MG63 (cell line): ENCODE data around the gene MAN1A2. TPM values are rescaled to one million over a fixed set of nuclear protein-coding genes. Genes with fewer than 3 reads are reported as not detected.
"Not testable (repeated sequence)": the region's sequence is repeated elsewhere in the genome, so short reads cannot be mapped to it uniquely, and the experiment has no call there.

Experiments used
- DNase-seq: peaks from one replicate; pipeline ENCODE4 v3.0.0-alpha.2; 2020
- H3K27me3 ChIP-seq: fragments of 250-450 bp; sonication (Bioruptor Pico); 2 replicates; pipeline ENCODE4 v1.5.1; 2020; ENCODE audit warnings: mild to moderate bottlenecking, moderate library complexity
- H3K36me3 ChIP-seq: fragments of 250-450 bp; sonication (Bioruptor Pico); 2 replicates; pipeline ENCODE4 v1.5.1; 2020; ENCODE audit warnings: mild to moderate bottlenecking, moderate library complexity
- H3K4me3 ChIP-seq: fragments of 250-450 bp; sonication (Bioruptor Pico); 2 replicates; pipeline ENCODE4 v1.5.1; 2020; ENCODE audit warnings: mild to moderate bottlenecking, moderate library complexity
- H3K9me3 ChIP-seq: fragments of 250-450 bp; sonication (Bioruptor Pico); 2 replicates; pipeline ENCODE4 v1.5.1; 2020; ENCODE audit warnings: mild to moderate bottlenecking, moderate library complexity
- total RNA-seq: library from RNA; depleted of rRNA; stranded (reverse); fragments of >200 nt; shearing (Covaris generic); gene quantifications from 2 replicates; pipeline ENCODE4 v1.2.3, GENCODE V29; 2014; ENCODE audit warnings: low replicate concordance

The MAN1A2 gene
- total RNA-seq, 1 experiment from 2014 or later = 22.0 TPM

DNA sequence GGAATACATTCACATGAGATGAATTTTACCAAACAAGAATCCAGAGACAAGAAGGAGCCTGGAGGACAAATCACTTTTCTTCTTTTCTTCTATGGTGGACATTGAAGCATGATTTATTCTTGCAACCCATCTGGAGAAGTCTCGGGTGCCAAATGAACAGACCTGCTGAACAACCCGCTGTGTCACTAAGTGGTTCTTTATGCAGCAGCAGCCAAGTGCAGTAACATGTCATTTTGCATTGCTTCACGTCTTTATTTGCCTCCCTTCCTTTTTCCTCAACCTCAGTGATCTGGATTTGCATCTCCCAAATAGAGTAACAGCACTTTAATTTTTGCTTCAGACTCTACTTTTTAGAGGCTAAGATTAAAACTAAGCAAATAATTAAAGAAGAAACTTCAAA, 188.6 kb downstream of the MAN1A2 start:
- Histone ChIP-seq H3K4me3 (no peak overlapping the region), H3K27me3 (0 out of 2 replicates have a peak, but pooled peaks cover 2% of the 10 kb centered on the region), H3K36me3 (no peaks in the 10 kb centered on the region), H3K9me3 (no peaks in the 10 kb centered on the region)
- no peak for DNase-seq

DNA sequence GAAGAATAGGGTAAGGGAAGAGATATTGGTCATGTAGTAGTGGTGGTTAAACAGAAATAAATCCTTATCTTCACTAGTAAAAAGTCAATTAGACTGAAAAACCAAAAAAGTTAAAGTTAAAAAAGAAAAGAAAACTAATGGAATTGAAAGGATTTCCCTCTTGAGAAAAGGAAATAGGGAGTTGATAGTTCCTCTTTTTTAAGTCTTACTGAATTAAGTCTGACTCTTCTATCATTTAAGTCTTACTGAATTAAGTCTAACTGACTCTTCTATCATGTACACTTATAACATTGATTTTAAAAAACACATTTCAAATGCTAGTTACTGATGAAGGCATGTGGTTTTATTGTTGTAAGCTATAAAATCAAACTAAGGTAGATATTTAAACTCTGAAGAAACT, 189.1 kb downstream of the MAN1A2 start:
- Histone ChIP-seq H3K4me3 (no peak overlapping the region), H3K27me3 (0 out of 2 replicates have a peak, but pooled peaks cover 2% of the 10 kb centered on the region)
- no peak for DNase-seq

DNA sequence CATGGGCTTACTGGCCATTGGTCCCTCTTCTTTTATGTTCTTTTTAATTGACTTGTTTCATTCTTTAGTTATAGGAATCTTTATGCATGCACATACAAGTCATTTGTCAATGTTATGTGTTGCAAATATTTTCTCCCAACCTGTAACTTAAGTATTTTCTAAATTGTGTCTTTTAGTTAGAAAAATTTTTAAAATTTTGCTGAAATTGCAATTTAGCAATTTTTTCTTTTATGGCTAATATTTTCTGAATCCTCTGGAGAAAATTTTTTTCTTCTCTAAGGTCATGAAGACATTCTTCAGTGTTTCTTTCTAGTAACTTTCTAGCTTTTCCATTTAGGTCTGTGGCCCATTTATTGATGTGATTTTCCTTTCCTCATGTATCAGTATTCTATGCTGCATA, 189.7 kb downstream of the MAN1A2 start:
- Histone ChIP-seq H3K27me3 (0 out of 2 replicates have a peak, but pooled peaks cover 2% of the 10 kb centered on the region), H3K36me3 (no peaks in the 10 kb centered on the region), H3K9me3 (no peaks in the 10 kb centered on the region), H3K4me3 (no peak overlapping the region)
- DNase-seq = no peak

More for the DNA sequence above, 189.1 kb downstream of the MAN1A2 start:
- H3K9me3 ChIP-seq = no peaks in the 10 kb centered on the region
- no peaks in the 10 kb centered on the region for H3K36me3 ChIP-seq

DNA sequence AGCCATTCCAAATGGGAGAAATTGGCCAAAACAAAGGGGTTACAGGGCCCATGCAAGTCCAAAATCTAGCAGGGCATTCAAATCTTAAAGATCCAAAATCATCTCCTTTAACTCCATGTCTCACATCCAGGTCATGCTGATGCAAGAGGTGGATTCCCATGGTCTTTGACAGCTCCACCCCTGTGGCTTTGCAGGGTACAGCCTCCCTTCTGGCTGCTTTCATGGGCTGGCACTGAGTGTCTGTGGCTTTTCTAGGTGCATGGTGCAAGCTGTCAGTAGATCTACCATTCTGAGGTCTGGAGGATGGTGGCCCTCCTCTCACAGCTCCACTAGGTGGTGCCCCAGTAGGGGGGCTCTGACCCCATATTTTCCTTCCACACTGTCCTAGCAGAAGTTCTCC, 191.2 kb downstream of the MAN1A2 start:
- H3K9me3 ChIP-seq, H3K27me3 ChIP-seq, H3K4me3 ChIP-seq, DNase-seq, H3K36me3 ChIP-seq: not testable (repeated sequence)

DNA sequence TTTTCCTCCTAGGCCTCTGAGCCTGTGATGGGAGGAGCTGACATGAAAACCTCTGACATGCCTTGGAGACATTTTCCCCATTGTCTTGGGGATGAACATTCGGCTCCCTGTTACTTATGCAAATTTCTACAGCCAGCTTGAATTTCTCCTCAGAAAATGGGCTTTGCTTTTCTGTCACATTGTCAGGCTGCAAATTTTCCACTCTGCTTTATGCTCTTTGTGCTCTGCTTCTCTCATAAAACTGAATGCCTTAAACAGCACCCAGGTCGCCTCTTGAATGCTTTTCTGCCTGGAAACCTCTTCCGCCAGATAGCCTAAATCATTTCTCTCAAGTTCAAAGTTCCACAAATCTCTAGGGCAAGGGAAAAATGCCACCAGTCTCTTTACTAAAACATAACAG, 191.9 kb downstream of the MAN1A2 start:
- H3K4me3 ChIP-seq = no peak overlapping the region
- 0 out of 2 replicates have a peak, but pooled peaks cover 2% of the 10 kb centered on the region for H3K27me3 ChIP-seq
- no peak for DNase-seq
- H3K36me3 ChIP-seq = no peaks in the 10 kb centered on the region
- H3K9me3 ChIP-seq = no peaks in the 10 kb centered on the region

DNA sequence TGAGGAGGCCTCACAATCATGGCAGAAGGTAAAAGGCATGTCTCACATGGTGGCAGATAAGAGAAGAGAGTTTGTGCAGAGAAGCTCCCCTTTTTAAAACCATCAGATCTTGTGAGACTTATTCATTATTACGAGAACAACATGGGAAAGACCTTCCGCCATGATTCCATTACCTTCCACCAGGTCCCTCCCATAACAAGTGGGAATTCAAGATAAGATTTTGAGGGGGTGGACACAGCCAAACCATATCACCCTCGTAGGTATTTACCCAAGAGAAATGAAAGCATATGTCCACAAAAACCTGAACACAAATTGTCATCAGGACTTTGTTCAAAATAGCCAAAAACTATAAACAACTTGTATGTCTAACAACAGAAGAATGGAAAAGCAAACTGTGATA, 192.7 kb downstream of the MAN1A2 start:
- H3K27me3 ChIP-seq = 0 out of 2 replicates have a peak, but pooled peaks cover 2% of the 10 kb centered on the region
- H3K36me3 ChIP-seq = no peaks in the 10 kb centered on the region
- no peak overlapping the region for H3K4me3 ChIP-seq
- DNase-seq = no peak
- H3K9me3 ChIP-seq = no peaks in the 10 kb centered on the region

DNA sequence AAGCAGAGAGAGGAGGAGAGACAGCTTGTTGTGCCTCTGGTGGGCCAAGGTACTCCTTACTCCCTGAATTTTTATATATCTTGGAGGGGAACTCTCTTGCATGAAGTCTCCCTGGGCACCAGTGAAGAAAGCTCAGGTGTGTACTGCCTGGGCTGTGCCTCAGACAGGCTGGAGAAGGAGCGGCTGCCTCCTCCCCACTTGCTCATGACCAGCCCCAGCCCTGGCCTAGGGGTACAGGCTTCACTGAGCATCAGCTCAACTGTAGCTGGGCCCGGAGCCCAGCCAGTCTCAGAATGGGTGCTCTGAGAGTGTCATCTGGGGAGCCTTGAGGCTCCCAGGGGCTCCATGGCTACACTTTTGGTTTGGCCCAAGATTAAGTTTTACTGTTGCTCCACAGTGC, 193.8 kb downstream of the MAN1A2 start:
- Histone ChIP-seq H3K4me3 (no peak overlapping the region), H3K27me3 (0 out of 2 replicates have a peak, but pooled peaks cover under 1% of the 10 kb centered on the region), H3K36me3 (no peaks in the 10 kb centered on the region), H3K9me3 (no peaks in the 10 kb centered on the region)
- DNase-seq = no peak

DNA sequence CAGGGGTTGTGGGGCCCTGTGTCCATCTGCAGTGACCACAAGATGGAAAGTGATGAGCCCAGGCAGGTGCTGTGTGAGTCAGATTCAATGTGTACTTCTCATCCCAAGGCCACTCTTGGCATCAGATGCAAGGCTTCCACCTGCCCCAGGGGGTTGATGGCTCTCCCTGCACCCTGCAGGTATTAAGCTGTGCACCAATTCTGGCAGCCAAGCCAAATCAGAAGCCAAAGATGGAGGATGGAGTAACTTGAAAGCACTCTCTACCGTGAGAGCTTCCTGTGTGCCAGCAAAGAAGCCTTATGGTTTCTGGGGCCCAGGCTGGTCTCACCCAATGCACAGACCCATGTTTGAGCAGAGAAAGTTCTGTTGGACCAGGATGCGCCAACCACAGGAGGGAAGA, 194.3 kb downstream of the MAN1A2 start:
- Histone ChIP-seq H3K4me3 (no peak overlapping the region), H3K27me3 (no peaks in the 10 kb centered on the region), H3K36me3 (no peaks in the 10 kb centered on the region), H3K9me3 (no peaks in the 10 kb centered on the region)
- no peak for DNase-seq

DNA sequence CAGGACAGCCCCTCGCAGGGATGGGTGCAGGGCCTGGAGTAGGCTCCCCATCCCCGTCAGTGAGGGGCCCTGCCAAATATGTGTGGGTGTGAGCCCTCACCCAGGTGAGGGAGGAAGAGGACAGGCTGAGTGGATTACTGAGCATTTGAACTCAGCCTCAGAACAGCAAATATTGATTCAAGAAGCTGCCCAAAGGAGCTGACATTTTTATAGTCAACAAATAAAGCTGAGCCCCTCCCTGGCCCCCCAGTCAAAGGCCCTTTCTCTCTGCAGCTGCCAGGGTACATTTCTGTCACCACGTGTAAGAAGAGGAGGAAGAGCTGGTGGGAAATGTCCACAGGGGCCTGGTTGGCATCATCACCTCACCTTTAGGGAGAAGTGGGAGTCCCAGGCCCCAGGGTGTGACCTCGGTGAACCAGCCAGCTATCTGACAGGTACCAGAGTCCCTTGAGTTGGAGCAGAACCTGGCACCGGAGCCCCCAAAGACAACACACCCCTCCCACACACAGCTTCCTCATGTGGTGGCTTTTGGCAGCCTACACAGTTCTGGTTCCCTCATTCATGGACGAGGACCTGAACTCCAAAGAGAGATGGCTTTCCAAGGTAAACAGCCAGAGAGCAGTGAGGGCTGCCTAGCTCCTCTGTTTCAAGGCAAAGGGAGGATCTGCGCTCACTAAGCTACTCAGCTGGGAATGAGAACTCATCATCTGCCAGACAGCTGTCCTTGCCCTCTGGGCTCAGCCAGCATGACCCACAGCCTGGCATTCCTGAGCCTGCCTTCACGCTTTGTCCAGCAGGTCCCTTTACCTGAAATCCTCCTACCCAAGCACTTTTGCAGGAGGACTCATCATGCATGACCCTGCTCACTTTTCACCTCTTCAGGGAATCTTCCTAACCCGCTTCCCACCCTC, 195.6 kb downstream of the MAN1A2 start:
- no peaks in the 10 kb centered on the region for H3K27me3 ChIP-seq
- no peak for DNase-seq
- H3K9me3 ChIP-seq = no peaks in the 10 kb centered on the region
- H3K36me3 ChIP-seq = no peaks in the 10 kb centered on the region
- H3K4me3 ChIP-seq = no peak overlapping the region

DNA sequence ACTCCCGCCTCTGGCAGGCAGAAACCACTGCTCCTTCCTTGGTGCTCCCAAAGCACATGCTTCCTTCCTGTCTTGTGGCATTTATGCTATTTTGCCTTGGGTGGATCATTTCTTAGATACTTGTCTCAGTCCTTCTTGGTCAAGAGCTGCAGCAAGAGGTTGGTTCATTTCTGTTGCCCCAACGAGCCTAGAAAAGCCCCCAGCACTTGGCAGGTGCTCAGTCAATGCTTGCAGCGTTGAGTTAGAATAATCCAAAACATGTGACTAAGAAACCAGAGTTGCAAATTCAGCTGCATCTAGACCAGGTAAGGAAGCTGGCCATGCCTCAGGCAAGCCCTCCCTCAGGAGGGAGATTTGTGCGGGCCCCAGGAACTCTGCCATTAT, 196.2 kb downstream of the MAN1A2 start:
- no peaks in the 10 kb centered on the region for H3K27me3 ChIP-seq
- no peaks in the 10 kb centered on the region for H3K9me3 ChIP-seq
- DNase-seq = no peak
- H3K4me3 ChIP-seq = no peak overlapping the region
- no peaks in the 10 kb centered on the region for H3K36me3 ChIP-seq

DNA sequence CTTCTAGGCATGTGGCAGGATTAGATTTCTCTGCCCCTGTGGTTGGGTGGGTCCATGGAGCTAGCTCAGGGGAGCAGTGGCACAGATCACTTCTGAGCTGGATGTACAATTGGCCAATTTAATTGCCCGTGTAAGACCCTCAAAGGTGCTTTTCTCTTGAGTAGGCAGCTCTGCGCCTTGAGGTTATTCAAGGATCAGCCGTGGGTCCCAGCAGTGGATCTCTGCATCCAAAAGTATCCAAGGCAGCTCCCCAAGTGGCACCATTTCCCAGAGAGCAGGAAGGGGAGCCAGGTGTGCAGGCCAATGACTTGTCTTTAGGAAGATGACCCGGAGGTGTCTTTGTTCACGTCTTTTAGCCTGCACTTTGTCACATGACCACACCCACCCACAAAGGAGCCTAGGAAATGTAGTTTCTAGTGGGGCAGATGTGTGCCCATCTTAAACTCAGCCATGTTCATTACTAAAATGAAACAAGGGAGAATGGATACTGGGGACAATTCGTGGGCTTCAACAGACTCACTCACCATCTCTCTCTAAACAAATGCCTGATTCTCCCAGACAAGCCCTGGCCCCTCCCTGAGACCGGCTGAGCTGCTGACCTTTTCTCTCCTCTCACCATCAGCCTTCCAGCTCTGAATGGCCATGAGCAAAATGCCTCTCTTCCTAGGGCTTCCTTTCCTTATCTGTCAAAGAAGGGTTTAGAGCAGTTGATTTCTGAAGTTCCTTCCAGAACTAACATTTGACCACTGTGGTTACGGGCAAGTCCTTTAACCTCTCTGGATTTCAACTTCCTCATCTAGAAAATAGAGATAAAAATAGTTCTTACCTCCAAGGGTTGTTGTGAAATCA, 197.2 kb downstream of the MAN1A2 start:
- DNase-seq = no peak
- no peaks in the 10 kb centered on the region for H3K9me3 ChIP-seq
- no peaks in the 10 kb centered on the region for H3K27me3 ChIP-seq
- H3K4me3 ChIP-seq = no peak overlapping the region
- no peaks in the 10 kb centered on the region for H3K36me3 ChIP-seq

DNA sequence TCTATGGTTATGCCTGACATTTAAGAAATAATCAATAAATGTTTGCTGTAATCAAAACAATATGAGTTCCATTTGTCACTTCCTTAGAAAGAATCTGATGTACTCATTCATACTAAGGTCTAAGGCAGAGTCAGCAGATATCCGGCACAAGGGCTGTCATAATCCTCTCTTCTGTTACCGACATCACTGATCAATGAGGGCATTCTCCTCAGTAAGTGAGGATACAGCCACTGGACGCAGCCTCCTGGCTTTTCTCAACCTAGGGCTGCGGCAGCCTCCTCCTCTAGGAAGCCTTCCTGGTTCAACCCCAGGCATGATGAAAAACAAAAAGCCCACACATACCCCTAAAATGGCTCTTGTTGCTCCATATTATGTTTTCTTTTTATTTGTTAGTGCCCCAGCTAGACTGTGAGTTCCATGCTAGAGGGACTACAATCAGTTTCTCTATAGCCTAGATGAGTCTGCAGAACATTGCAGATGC, 197.9 kb downstream of the MAN1A2 start:
- Histone ChIP-seq H3K36me3 (no peaks in the 10 kb centered on the region), H3K27me3 (no peaks in the 10 kb centered on the region), H3K4me3 (no peak overlapping the region), H3K9me3 (no peaks in the 10 kb centered on the region)
- DNase-seq = no peak

DNA sequence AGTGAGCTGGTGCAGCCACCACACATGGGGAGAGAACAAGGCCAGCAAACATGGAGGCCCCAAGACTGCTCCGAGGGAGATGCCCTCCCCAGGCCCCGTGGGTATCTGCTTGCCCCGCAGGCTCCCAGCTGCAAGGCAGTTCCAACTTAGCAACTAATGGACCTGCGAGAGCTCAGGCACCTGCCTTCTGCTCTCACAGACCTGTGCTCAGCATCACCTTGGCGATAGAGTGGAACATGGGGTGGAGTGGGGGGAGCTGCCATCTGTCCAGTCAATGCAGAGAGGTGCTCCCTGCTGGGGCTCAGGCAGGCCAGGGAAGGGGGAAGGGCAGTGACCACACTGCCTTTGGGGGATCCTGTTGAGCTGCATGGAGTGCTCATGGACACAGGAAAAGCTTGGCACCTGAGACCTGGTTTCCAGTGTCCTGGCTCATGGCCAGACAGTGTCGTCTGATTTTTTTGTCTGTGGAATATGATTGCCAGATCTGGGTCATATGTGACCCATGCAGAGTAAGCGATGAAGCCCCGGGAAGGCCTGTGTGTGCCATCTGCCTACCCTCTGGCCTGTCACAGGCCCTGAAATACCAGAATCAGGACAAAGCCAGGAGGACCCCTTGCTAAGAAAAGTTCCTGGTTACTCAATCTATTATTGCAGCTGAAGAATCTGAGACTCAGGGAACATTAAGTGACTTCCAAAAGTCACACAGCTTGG, 198.7 kb downstream of the MAN1A2 start:
- Histone ChIP-seq H3K27me3 (no peaks in the 10 kb centered on the region), H3K9me3 (no peaks in the 10 kb centered on the region), H3K4me3 (no peak overlapping the region), H3K36me3 (no peaks in the 10 kb centered on the region)
- DNase-seq = no peak

DNA sequence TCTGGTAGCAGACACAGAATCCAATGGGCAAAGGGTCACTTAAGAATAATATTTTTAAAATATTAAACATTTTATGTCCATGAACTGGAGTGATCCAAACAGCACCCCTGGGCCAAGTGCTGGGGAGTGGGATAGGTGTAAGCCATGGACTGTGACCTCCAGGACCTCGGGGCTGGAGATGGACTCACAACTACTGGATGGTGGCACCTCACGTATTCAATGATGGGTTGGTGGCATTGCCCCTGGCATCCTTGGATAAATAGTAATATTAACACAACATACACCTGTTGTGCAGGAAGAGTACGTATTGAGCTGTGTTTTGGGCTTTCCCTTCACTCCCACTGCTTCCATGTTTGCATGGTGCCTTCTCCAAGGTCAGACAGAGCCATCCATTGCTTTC, 199.3 kb downstream of the MAN1A2 start:
- H3K9me3 ChIP-seq = no peaks in the 10 kb centered on the region
- H3K27me3 ChIP-seq = no peaks in the 10 kb centered on the region
- no peak for DNase-seq
- H3K4me3 ChIP-seq = no peak overlapping the region
- no peaks in the 10 kb centered on the region for H3K36me3 ChIP-seq

DNA sequence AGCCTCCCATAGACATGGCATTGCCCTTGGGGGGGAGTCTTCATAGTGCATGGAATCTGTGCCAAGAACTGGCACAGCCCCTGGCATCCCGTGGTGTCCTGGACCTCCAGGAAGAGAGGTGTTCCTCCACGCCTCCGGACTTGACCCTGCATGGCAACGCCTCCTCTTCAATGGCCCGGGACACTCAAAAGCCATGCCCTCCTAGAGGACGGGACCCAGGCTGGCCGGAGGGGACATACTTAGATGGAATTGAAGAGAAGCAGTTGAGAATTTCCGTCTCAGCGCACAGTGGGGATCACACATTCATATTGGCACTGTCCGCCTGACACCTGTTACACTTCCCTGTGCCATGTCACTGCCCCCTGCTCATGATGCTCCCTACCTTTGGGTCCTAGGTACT, 200.2 kb downstream of the MAN1A2 start:
- Histone ChIP-seq H3K4me3 (no peak overlapping the region), H3K36me3 (no peaks in the 10 kb centered on the region), H3K27me3 (no peaks in the 10 kb centered on the region), H3K9me3 (no peaks in the 10 kb centered on the region)
- DNase-seq = no peak

DNA sequence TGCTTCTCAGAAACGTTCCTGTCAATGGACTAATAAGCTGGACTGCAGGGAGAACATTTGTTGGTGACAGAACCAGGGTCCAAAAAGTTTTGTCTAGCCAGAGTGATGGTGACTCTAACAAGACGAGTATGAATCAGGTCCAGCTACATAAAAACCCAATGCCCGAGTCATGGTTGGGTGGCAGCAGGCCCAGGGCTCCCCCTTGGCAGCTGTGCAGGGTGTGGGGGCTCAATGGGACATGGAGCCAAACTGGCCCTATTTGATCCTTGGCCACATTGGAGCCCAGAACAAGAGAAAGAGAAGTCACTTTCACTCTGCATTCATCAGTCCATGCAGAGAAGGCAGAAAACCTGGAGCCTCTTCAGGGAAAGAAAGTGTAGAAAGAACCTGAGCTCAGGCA, 200.7 kb downstream of the MAN1A2 start:
- Histone ChIP-seq H3K4me3 (no peak overlapping the region), H3K36me3 (no peaks in the 10 kb centered on the region), H3K27me3 (no peaks in the 10 kb centered on the region), H3K9me3 (no peaks in the 10 kb centered on the region)
- no peak for DNase-seq

DNA sequence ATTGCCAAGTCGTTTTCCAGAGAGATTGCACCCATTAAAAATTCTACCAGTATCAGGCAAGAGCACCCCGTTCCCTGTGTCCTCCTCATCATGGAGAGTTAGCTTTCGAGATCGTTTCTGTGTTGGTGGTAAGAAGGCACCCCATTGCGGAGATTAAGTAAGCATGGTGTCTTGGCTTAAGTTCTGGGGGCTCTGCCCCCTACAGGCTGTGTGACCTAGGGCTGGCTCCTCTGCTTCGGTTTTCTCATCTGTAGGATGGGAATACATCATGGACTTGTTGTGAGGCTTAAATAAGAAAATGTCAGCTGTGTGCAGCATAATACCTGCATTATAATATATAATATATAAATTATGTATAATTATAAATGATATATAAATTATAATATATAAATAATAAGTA, 201.8 kb downstream of the MAN1A2 start:
- H3K4me3 ChIP-seq = no peak overlapping the region
- no peaks in the 10 kb centered on the region for H3K9me3 ChIP-seq
- H3K36me3 ChIP-seq = no peaks in the 10 kb centered on the region
- no peak for DNase-seq
- H3K27me3 ChIP-seq = no peaks in the 10 kb centered on the region
